Measurements from ENCODE around the gene TERT. TPM values are rescaled to one million over a fixed set of nuclear protein-coding genes. Genes with fewer than 3 reads are reported as not detected.

TERT gene
- total and polyA plus RNA-seq, 2 of the 8 experiments (the other 6 are each of a cell fraction or from before 2014, with no cell fraction given): 13.1 to 23.1 TPM

DNA sequence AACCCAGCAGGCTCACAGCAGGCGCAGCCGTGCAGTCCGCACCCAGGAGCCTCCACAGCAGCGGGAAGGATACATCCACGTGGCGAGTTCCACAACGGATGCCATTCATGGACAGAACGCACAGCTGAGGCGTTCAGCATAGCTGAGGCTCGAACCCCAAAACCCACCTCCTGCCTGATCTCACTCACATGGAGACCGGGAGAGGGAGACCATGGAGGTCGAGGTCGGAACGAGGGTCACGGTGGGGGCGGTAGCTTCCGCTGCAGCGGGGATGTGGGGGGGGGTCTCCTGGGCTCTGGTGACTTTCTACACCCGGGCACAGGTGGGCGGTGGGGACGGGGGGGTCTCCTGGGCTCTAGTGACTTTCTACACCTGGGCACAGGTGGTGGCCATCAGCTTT is 17.5 kb downstream of the TERT start:
- peaks cover 8% of the 10 kb centered on the region; the same call in 1 of the 2 replicates for H3K79me1 ChIP-seq (ENCODE audit: low read depth, low read length)
- ChIA-PET POLR2A (ENCODE audit: partially characterized antibody) (no interaction called here), CTCF (ENCODE audit: partially characterized antibody) (no interaction called here)
- TF ChIP-seq CHD1 (IDR thresholded peaks at IDR 0.05; ENCODE audit: low read depth, low read length) (no peak), BACH1 (IDR thresholded peaks at IDR 0.05; ENCODE audit: low read length) (no peak), KDM5A (IDR thresholded peaks at IDR 0.05; ENCODE audit: low read length) (no peak), JUN (IDR thresholded peaks at IDR 0.05; ENCODE audit: low read depth, low read length) (no peak), SP2 (IDR thresholded peaks at IDR 0.05; ENCODE audit: low read length) (no peak), TBP (IDR thresholded peaks at IDR 0.05; ENCODE audit: low read depth, low read length) (no peak), RBBP5 (IDR thresholded peaks at IDR 0.05; ENCODE audit: borderline replicate concordance, low read depth, low read length) (no peak), TAF1 (IDR thresholded peaks at IDR 0.05; ENCODE audit: low read depth, low read length) (no peak)
- DNase-seq (ENCODE audit: low read depth in 1 of 2, low spot score in 2 of 2) (no peak), FAIRE-seq (no peak)
- H3K23me2 ChIP-seq (ENCODE audit: low read depth, low read length): peaks cover 3% of the 10 kb centered on the region; the same call in 1 of the 2 replicates
- H3K18ac ChIP-seq (ENCODE audit: extremely low read depth, low read length): no peak overlapping the region
- no peak overlapping the region for H2BK12ac ChIP-seq (ENCODE audit: low read depth, low read length)
- WGBS, 2 experiments (ENCODE audit: extremely low coverage in 1 of 2, insufficient coverage in 1 of 2, insufficient read length in 1 of 2, insufficient replicate concordance in 2 of 2, low coverage in 1 of 2, low lambda C conversion rate in 2 of 2, missing lambda C conversion rate in 1 of 2): 91% methylated on average over 19 of the region's 21 CpGs; no CpG with 5 or more reads in 1 of the 2 experiments
- no peak overlapping the region for H4K5ac ChIP-seq (ENCODE audit: insufficient read length, low read depth, low read length)
- peaks cover 0 to 9% of the 10 kb centered on the region in 2 experiments for H4K20me1 ChIP-seq (replicated peaks in 1 of 2; ENCODE audit: control insufficient read depth in 1 of 2, insufficient read depth in 2 of 2, low read length in 2 of 2)
- no peak overlapping the region for H2BK120ac ChIP-seq (replicated peaks; ENCODE audit: low read depth, low read length)
- no peak overlapping the region for H3K23ac ChIP-seq (ENCODE audit: insufficient read length)
- H3K9me3 ChIP-seq (ENCODE audit: insufficient read depth in 2 of 2, low read depth in 1 of 2, low read length in 1 of 2): no peaks in the 10 kb centered on the region; a peak in 1 of 4 replicates
- peak overlapping the region; percentile 25; the same call in 1 of the 2 replicates for H4K8ac ChIP-seq (ENCODE audit: extremely low read depth, insufficient read depth, low read length)
- H3K4me3 ChIP-seq (ENCODE audit: extremely low read depth in 1 of 4, insufficient read depth in 2 of 4, low read depth in 3 of 4, low read length in 4 of 4): no peak overlapping the region
- H3K9ac ChIP-seq (replicated peaks in 1 of 4; ENCODE audit: extremely low read depth in 1 of 4, low read depth in 3 of 4, low read length in 3 of 4): no peak overlapping the region
- H3K27ac ChIP-seq (ENCODE audit: low read depth, low read length): no peak overlapping the region
- H3K4ac ChIP-seq (replicated peaks; ENCODE audit: insufficient read length, low read depth, low read length): no peak overlapping the region
- H3K4me2 ChIP-seq (ENCODE audit: insufficient read depth in 1 of 2, low read depth in 2 of 2, low read length in 2 of 2): no peak overlapping the region
- peaks cover 0 to 18% (median 7%) of the 10 kb centered on the region in 4 experiments; a peak in 4 of 8 replicates for H3K36me3 ChIP-seq (ENCODE audit: control insufficient read depth in 2 of 4, insufficient read depth in 4 of 4, low read length in 3 of 4)
- no peak overlapping the region for H3K56ac ChIP-seq (replicated peaks; ENCODE audit: insufficient read length, low read depth, low read length)
- H3K27me3 ChIP-seq (replicated peaks in 1 of 4; ENCODE audit: control insufficient read depth in 3 of 4, extremely low read depth in 1 of 4, insufficient read depth in 3 of 4, low read length in 3 of 4): no peaks in the 10 kb centered on the region
- H2BK5ac ChIP-seq (ENCODE audit: low read depth, low read length): no peak overlapping the region
- H4K91ac ChIP-seq (replicated peaks; ENCODE audit: insufficient read length, low read length): no peak overlapping the region
- H2AK5ac ChIP-seq (ENCODE audit: low read depth, low read length): no peak overlapping the region
- no peak overlapping the region for H2BK20ac ChIP-seq (ENCODE audit: low read length)
- H2BK15ac ChIP-seq (ENCODE audit: low read length): no peak overlapping the region
- no peak overlapping the region for H2AFZ ChIP-seq (ENCODE audit: low read length)
- H3K4me1 ChIP-seq (replicated peaks in 1 of 4; ENCODE audit: control insufficient read depth in 3 of 4, insufficient read depth in 4 of 4, low read length in 3 of 4): no peaks in the 10 kb centered on the region
- H3K79me2 ChIP-seq (ENCODE audit: control insufficient read depth in 1 of 2, insufficient read depth in 2 of 2, low read length in 2 of 2): peaks cover 3 to 15% of the 10 kb centered on the region in 2 experiments; a peak in 2 of 4 replicates
- H3K14ac ChIP-seq (ENCODE audit: insufficient read length): no peak overlapping the region
